ENCODE results near the gene DNAH6. TPM values are rescaled to one million over a fixed set of nuclear protein-coding genes. Genes with fewer than 3 reads are reported as not detected.

Gene DNAH6
- total and polyA plus RNA-seq, 2 of the 13 experiments (the other 11 are each of a cell fraction or from before 2014, with no cell fraction given): 0.01 TPM; not detected in 1

GRCh38 chr2:84815146-84815545, 298.8 kb downstream of the DNAH6 start:
- no peak overlapping the region for H2AFZ ChIP-seq (ENCODE audit: low read length)
- TF ChIP-seq RFXANK (CRISPR knock-in tag; IDR thresholded peaks at IDR 0.05) (no peak), ZFP82 (CRISPR knock-in tag; IDR thresholded peaks at IDR 0.05; ENCODE audit: borderline replicate concordance) (no peak), IRF9 (CRISPR knock-in tag; IDR thresholded peaks at IDR 0.05; ENCODE audit: borderline replicate concordance) (no peak), NKX3-1 (CRISPR knock-in tag; IDR thresholded peaks at IDR 0.05) (no peak), SMARCE1 (IDR thresholded peaks at IDR 0.05; ENCODE audit: borderline replicate concordance) (no peak), MYPOP (CRISPR knock-in tag; IDR thresholded peaks at IDR 0.05) (no peak), TOE1 (CRISPR knock-in tag; IDR thresholded peaks at IDR 0.05) (no peak), TP53 (CRISPR knock-in tag; conservative IDR thresholded peaks at IDR 0.05) (no peak), ZNF576 (CRISPR knock-in tag; IDR thresholded peaks at IDR 0.05) (no peak)
- H3K27me3 ChIP-seq (ENCODE audit: control insufficient read depth in 1 of 2, insufficient read depth in 2 of 2, low read length in 2 of 2): peaks cover 0 to 7% of the 10 kb centered on the region in 2 experiments; a peak in 1 of 5 replicates
- 21% methylated on average over 3 of the region's 3 CpGs for WGBS (ENCODE audit: low lambda C conversion rate)
- ATAC-seq (no peak), DNase-seq (ENCODE audit: low spot score) (no peak), FAIRE-seq (no peak)
- no peak overlapping the region for H3K4me3 ChIP-seq (replicated peaks in 1 of 3; ENCODE audit: insufficient read depth in 1 of 3, low read depth in 2 of 3, low read length in 3 of 3)
- intact Hi-C loops (cut with micrococcal nuclease; ENCODE audit: unreplicated experiment) (no loop called here), in situ Hi-C loops (cut with HindIII; ENCODE audit: extremely low pct_ligation_motif_present, low pct_unique_long_range_greater_than_20kb) (no loop called here)
- no peaks in the 10 kb centered on the region for H4K20me1 ChIP-seq (ENCODE audit: insufficient read depth, low read length)
- CTCF ChIA-PET (ENCODE audit: low intra/inter-chr PET ratio, low total read pairs): no interaction called here
- H3K4me2 ChIP-seq (ENCODE audit: low read depth, low read length): no peak overlapping the region
- H3K4me1 ChIP-seq (ENCODE audit: insufficient read depth, low read length): no peaks in the 10 kb centered on the region
- no peaks in the 10 kb centered on the region for H3K9me3 ChIP-seq (ENCODE audit: low read length)
- no TSS peak for BruUV-seq (replicated peaks)
- H3K27ac ChIP-seq (ENCODE audit: extremely low read length, insufficient read depth, low read length): no peak overlapping the region
- POLR2A ChIA-PET: no interaction called here
- no peak overlapping the region for H3K9ac ChIP-seq (ENCODE audit: insufficient read depth, low read depth, low read length)
- H3K79me2 ChIP-seq (ENCODE audit: insufficient read depth, low read length): no peaks in the 10 kb centered on the region
- no peaks in the 10 kb centered on the region for H3K36me3 ChIP-seq (replicated peaks in 1 of 2; ENCODE audit: control insufficient read depth in 1 of 2, insufficient read depth in 2 of 2, low read length in 2 of 2)
